Glomerular visceral epithelial cell (primary cell): ENCODE data around the gene AMBN.
"Not testable (repeated sequence)": the region's sequence is repeated elsewhere in the genome, so short reads cannot be mapped to it uniquely, and the experiment has no call there.

Experiments
- DNase-seq: peaks from one replicate; pipeline ENCODE4 v3.0.0-alpha.2; 2016; ENCODE audit errors: extremely low spot score

Gene AMBN

GRCh38 chr4:70607334-70607853, 15.3 kb downstream of the AMBN start:
- no peak for DNase-seq

GRCh38 chr4:70608324-70608723, 16.3 kb downstream of the AMBN start:
- DNase-seq: no peak

GRCh38 chr4:70613306-70614183, 21.5 kb downstream of the AMBN start:
- peak; percentile 25 for DNase-seq

- no peak for DNase-seq
Observed at GRCh38 chr4:70614184-70614555, 22.1 kb downstream of the AMBN start.

GRCh38 chr4:70619288-70619687, 27.2 kb downstream of the AMBN start:
- no peak for DNase-seq

- DNase-seq: no peak
Observed at GRCh38 chr4:70619778-70620177, 27.7 kb downstream of the AMBN start.

GRCh38 chr4:70623323-70623722, 31.3 kb downstream of the AMBN start:
- no peak for DNase-seq

- DNase-seq: no peak
Observed at GRCh38 chr4:70624226-70624793, 32.3 kb downstream of the AMBN start.

- DNase-seq: no peak
Observed at GRCh38 chr4:70627620-70628019, 35.6 kb downstream of the AMBN start.

GRCh38 chr4:70628444-70628843, 36.4 kb downstream of the AMBN start, which contains the start of gene ENAM:
Gene ENAM, plus strand, starts transcription at chr4:70628744. Its CDS starts 757 bp downstream, at chr4:70629501.
- no peak for DNase-seq

- DNase-seq: no peak
Observed at GRCh38 chr4:70629469-70630090, 37.5 kb downstream of the AMBN start.

- no peak for DNase-seq
Observed at GRCh38 chr4:70630162-70630561, 38.1 kb downstream of the AMBN start.

- DNase-seq: peak; percentile 40
Observed at GRCh38 chr4:70632028-70632427, 40.0 kb downstream of the AMBN start.

GRCh38 chr4:70634482-70634881, 42.4 kb downstream of the AMBN start:
- no peak for DNase-seq

- peak; percentile 42 for DNase-seq
Observed at GRCh38 chr4:70637239-70637913, 45.3 kb downstream of the AMBN start.

- no peak for DNase-seq
Observed at GRCh38 chr4:70640192-70640591, 48.1 kb downstream of the AMBN start.

GRCh38 chr4:70650741-70651140, 58.7 kb downstream of the AMBN start:
- DNase-seq: not testable (repeated sequence)

GRCh38 chr4:70651864-70652506, 59.9 kb downstream of the AMBN start:
- DNase-seq: peak; percentile 47

- DNase-seq: no peak
Observed at GRCh38 chr4:70654605-70655011, 62.6 kb downstream of the AMBN start.
